OCI-LY3 (cell line): ENCODE measurements around the gene ECHS1.

Experiments
- H2AFZ ChIP-seq: fragments of 200-600, 300-600 bp; shearing (Covaris generic); 2 replicates; pipeline ENCODE4 v1.6.0; 2014; ENCODE audit warnings: antibody characterized with exemption, low read depth, low read length
- H3K27ac ChIP-seq: fragments of 200-600, 300-600 bp; sonication (generic); 2 replicates; pipeline ENCODE4 v1.5.1; 2014; ENCODE audit warnings: mild to moderate bottlenecking, low read length, moderate library complexity, mixed read lengths
- H3K27me3 ChIP-seq: fragments of 200-600, 300-600 bp; sonication (generic); 2 replicates; pipeline ENCODE4 v1.6.1; 2014; ENCODE audit warnings: low read depth, low read length, mixed read lengths
- H3K36me3 ChIP-seq: fragments of 200-600, 300-600 bp; sonication (generic); replicated peaks from 2 replicates; pipeline ENCODE3; 2014; ENCODE audit warnings: low read depth, low read length, mixed read lengths
- H3K4me1 ChIP-seq: fragments of 300-600, 200-600 bp; sonication (generic); 2 replicates; pipeline ENCODE4 v1.6.1; 2014; ENCODE audit warnings: low read length, mixed read lengths
- H3K4me2 ChIP-seq: fragments of 200-600, 300-600 bp; sonication (generic); 2 replicates; pipeline ENCODE4 v1.6.1; 2014; ENCODE audit warnings: low read length, mixed read lengths
- H3K4me3 ChIP-seq: fragments of 300-600, 200-600 bp; sonication (generic); 2 replicates; pipeline ENCODE4 v1.5.1; 2014; ENCODE audit warnings: antibody characterized with exemption, mild to moderate bottlenecking, low read length, moderate library complexity
- H3K79me2 ChIP-seq: fragments of 300-600, 200-600 bp; shearing (Covaris generic); 2 replicates; pipeline ENCODE4 v1.6.1; 2014; ENCODE audit warnings: mild to moderate bottlenecking, low read length, mixed read lengths
- H3K9ac ChIP-seq: fragments of 300-600, 200-600 bp; shearing (Covaris generic); 2 replicates; pipeline ENCODE4 v1.6.0; 2014; ENCODE audit warnings: mild to moderate bottlenecking, low read length, moderate library complexity
- H3K9me3 ChIP-seq: fragments of 200-600, 300-600 bp; shearing (Covaris generic); 2 replicates; pipeline ENCODE4 v1.6.1; 2014; ENCODE audit warnings: low read length, mixed read lengths; ENCODE audit not compliant: insufficient read depth
- H4K20me1 ChIP-seq: fragments of 200-600, 300-600 bp; sonication (generic); 2 replicates; pipeline ENCODE4 v1.6.1; 2016; ENCODE audit warnings: low read length, mixed read lengths; ENCODE audit not compliant: insufficient read depth
- EZH2phosphoT487 ChIP-seq: fragments of 200-600 bp; shearing (Covaris generic); IDR thresholded peaks from 2 replicates; pipeline ENCODE4 v1.6.1; 2018; ENCODE audit warnings: antibody characterized with exemption, mixed run types, low read depth
- TF ChIP-seq, protein P1 (sequence below): fragments of 200-600, 300-600 bp; sonication (generic); IDR thresholded peaks from 2 replicates; pipeline ENCODE4 v1.5.1; 2014; ENCODE audit warnings: antibody characterized with exemption, low read length, low read depth

The ECHS1 gene

DNA sequence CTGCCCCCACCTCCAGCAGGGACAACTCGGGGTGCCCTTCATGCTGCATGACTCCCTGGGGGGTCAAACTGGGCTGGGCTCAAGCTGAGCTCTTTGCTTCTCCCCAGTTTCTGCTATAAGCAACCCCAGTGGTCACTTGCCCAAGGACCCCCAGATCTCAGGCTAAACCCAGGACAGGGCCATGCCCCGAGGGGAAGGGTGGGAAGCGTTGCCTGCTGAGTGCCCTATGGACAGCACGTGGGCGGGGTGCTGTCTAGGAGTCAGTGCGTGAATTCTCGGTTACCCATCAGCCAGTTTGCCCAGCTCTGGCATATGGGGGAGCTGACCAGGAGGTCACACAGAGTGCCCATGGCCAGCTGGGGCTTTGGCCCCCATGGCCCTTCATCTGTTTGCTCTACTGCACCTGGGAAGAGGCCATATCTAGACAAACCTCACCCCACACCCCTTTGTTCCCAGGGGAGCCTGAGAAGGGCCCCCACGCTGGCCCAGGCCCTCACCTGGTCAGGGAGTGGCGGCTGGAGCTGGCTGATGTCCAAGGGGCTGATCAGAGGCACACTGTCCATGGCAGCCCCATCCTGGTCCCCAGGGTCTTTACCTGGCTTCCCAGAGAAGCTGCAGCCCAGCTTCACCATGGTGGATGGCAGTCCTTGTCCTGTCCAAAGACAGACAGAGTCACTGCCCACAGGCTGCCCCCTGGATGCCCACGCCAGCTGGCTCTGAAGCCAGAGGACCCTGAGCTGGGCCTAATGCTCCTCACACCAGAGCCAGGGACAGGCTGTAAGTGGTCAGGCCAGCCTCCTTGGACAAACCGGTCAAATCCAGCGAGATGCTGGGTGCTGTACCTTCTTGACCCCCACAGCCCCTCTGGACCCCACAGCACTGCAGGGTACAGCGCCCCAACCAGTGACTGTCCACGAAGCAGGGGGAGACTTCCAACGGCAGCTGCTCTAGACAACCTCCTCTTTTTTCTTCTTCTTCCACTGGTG is 44.5 kb downstream of the ECHS1 start:
- Histone ChIP-seq H3K4me3 (no peak overlapping the region), H3K36me3 (no peaks in the 10 kb centered on the region), H3K9me3 (no peaks in the 10 kb centered on the region), H3K27me3 (peaks cover 8% of the 10 kb centered on the region), H3K79me2 (no peaks in the 10 kb centered on the region), H3K4me2 (no peak overlapping the region), H3K9ac (no peak overlapping the region), H3K4me1 (no peaks in the 10 kb centered on the region), H4K20me1 (no peaks in the 10 kb centered on the region), H3K27ac (no peak overlapping the region), H2AFZ (no peak overlapping the region)
- TF ChIP-seq, protein P1, sequence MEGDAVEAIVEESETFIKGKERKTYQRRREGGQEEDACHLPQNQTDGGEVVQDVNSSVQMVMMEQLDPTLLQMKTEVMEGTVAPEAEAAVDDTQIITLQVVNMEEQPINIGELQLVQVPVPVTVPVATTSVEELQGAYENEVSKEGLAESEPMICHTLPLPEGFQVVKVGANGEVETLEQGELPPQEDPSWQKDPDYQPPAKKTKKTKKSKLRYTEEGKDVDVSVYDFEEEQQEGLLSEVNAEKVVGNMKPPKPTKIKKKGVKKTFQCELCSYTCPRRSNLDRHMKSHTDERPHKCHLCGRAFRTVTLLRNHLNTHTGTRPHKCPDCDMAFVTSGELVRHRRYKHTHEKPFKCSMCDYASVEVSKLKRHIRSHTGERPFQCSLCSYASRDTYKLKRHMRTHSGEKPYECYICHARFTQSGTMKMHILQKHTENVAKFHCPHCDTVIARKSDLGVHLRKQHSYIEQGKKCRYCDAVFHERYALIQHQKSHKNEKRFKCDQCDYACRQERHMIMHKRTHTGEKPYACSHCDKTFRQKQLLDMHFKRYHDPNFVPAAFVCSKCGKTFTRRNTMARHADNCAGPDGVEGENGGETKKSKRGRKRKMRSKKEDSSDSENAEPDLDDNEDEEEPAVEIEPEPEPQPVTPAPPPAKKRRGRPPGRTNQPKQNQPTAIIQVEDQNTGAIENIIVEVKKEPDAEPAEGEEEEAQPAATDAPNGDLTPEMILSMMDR = no peak
- no peak for TF ChIP-seq EZH2phosphoT487

DNA sequence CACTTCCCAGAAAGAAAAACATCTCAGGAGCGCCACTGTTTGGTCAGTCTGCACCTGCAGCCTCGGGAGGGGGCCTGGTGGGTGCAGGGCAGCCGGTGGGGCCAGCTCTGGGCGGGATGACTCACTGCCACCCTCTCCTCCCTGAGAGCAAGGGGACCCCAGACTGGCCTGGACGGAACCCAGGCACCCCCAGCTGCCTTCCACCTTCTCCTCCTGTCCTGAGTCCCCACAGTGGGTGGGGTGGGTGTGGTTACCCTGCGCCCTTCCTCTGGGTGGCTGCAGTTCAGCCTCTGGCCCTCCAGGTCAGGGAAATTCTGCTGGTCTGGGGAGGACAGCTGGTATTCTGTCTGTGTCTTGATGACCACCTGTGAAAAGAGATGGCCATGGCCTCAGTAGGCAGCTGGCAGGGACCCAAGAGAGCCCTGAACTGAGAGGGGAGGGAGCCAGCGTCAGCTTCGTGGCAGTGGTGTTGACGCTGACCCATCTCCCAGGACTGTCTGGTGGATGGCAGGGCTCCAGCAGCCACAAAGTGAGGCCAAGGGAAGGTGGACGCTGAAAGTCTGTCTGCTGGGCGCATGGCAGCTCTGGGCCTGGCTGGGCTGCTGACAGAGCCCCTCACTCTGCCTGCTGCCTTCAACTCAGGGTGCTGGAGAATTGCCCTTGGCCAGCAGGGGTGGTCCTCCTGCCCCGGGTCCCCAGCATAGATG is 45.4 kb downstream of the ECHS1 start:
- Histone ChIP-seq H3K79me2 (no peaks in the 10 kb centered on the region), H3K4me1 (no peaks in the 10 kb centered on the region), H4K20me1 (no peaks in the 10 kb centered on the region), H3K9ac (no peak overlapping the region), H3K27me3 (peaks cover 8% of the 10 kb centered on the region), H3K9me3 (no peaks in the 10 kb centered on the region), H3K36me3 (no peaks in the 10 kb centered on the region), H2AFZ (no peak overlapping the region), H3K4me2 (no peak overlapping the region), H3K4me3 (no peak overlapping the region), H3K27ac (no peak overlapping the region)
- no peak for TF ChIP-seq EZH2phosphoT487
- TF ChIP-seq, protein P1 = no peak

DNA sequence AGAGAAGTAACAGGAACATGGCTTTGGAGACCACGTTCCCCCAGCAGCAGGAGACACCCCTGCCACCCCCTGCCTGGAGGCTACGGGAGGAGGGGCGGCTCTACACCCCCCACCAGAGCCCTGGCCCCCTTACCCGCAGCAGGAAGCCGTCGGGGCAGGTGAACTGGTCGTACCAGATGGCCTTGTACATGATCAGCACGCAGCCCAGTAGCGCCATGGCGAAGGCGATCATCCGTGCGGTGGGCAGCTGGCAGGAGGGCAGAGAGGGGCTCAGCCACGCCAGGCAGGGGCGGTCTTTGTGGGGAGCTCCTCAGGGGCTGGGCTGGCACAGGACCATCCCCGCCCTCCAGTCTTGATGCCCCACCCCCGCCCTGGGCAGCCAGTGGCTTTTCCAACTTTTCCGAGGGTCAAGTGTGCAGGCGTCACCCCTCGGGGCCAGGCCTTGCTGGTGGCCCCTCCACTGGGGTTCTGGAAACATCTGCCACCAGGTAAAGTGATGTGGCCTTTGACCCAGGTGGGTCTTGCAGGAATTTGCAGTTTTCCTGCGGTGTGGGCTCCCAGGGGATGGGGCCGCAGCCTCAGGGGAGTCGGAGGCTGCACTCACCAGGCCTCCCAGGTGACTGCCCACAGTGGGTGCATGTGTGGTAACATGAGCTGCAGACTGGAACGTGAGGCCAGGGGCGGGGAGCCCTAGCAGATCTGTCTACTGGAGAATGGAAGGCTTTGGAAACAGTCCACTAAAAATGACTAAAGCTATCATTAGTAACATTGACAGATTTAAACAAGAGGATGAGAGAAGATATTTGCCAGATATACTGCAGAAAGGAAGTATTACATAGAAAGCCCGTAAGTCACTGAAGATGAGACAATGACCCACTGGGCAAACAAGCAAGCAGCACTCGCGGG is 46.2 kb downstream of the ECHS1 start:
- H3K9me3 ChIP-seq = no peaks in the 10 kb centered on the region
- H3K27me3 ChIP-seq = peaks cover 8% of the 10 kb centered on the region
- H2AFZ ChIP-seq = no peak overlapping the region
- H3K4me2 ChIP-seq = no peak overlapping the region
- no peak overlapping the region for H3K27ac ChIP-seq
- no peaks in the 10 kb centered on the region for H4K20me1 ChIP-seq
- TF ChIP-seq EZH2phosphoT487 = no peak
- TF ChIP-seq, protein P1 = no peak
- no peak overlapping the region for H3K9ac ChIP-seq
- no peak overlapping the region for H3K4me3 ChIP-seq
- no peaks in the 10 kb centered on the region for H3K4me1 ChIP-seq
- H3K79me2 ChIP-seq = no peaks in the 10 kb centered on the region
- H3K36me3 ChIP-seq = no peaks in the 10 kb centered on the region
